Measurements from ENCODE around the gene BAIAP3. TPM values are rescaled to one million over a fixed set of nuclear protein-coding genes. Genes with fewer than 3 reads are reported as not detected.

BAIAP3 gene
- total and polyA plus RNA-seq, 2 of the 8 experiments (the other 6 are each of a cell fraction or from before 2014, with no cell fraction given), result 2.9 to 6.8 TPM

DNA sequence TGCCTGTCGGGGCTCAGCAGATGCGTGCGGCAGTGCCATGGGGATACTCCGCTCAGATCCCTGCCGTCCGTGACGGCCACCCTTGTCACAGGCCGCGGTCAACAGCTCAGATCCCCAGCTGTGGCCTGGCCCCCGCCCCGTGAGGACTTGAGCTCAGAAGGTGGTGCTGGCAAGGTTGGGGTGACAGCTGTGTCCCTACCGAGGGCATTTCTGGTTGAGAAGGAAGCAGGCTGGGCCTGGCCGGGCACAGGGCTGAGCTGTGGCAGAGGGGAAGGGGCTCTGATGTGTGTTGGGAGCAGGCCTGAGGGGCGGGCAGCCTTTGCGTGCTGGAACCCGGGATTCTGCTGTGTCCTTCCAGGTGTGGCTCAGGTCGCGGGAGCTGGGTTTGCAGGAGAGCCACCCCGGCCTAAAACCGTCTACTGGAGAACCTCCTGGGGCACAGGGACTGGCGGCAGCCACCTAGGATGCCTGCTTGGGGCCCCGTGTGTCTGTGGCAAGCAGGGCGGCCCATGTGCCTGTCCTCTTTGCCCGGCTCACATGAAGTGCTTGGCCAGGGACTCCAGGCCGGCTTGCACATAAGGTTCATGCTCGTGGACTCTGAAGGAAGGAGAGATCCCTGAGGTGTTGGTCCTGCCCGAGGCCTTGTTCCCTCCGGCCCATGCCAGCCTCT lies 18.9 kb upstream of the BAIAP3 start:
- Histone ChIP-seq H4K5ac (ENCODE audit: insufficient read length, low read depth, low read length) (no peak overlapping the region), H2BK120ac (replicated peaks; ENCODE audit: low read depth, low read length) (no peak overlapping the region), H2BK15ac (ENCODE audit: low read length) (no peak overlapping the region), H3K18ac (ENCODE audit: extremely low read depth, low read length) (no peak overlapping the region), H3K23me2 (ENCODE audit: low read depth, low read length) (peaks cover 12% of the 10 kb centered on the region), H4K91ac (replicated peaks; ENCODE audit: insufficient read length, low read length) (no peak overlapping the region), H4K20me1 (replicated peaks in 1 of 2; ENCODE audit: control insufficient read depth in 1 of 2, insufficient read depth in 2 of 2, low read length in 2 of 2) (peaks cover 60 to 70% of the 10 kb centered on the region in 2 experiments), H2BK5ac (ENCODE audit: low read depth, low read length) (no peak overlapping the region), H2AFZ (ENCODE audit: low read length) (no peak overlapping the region), H3K4ac (replicated peaks; ENCODE audit: insufficient read length, low read depth, low read length) (no peak overlapping the region), H3K79me2 (ENCODE audit: control insufficient read depth in 1 of 2, insufficient read depth in 2 of 2, low read length in 2 of 2) (peaks cover 36 to 76% of the 10 kb centered on the region in 2 experiments), H3K23ac (ENCODE audit: insufficient read length) (no peak overlapping the region), H3K27ac (ENCODE audit: low read depth, low read length) (no peak overlapping the region; the same call in 1 of the 2 replicates), H3K4me3 (ENCODE audit: extremely low read depth in 1 of 4, insufficient read depth in 2 of 4, low read depth in 3 of 4, low read length in 4 of 4) (no peak overlapping the region), H3K4me1 (replicated peaks in 1 of 4; ENCODE audit: control insufficient read depth in 3 of 4, insufficient read depth in 4 of 4, low read length in 3 of 4) (peaks cover 0 to 12% (median 5%) of the 10 kb centered on the region in 4 experiments; a peak in 5 of 7 replicates), H2BK12ac (ENCODE audit: low read depth, low read length) (no peak overlapping the region), H3K4me2 (ENCODE audit: insufficient read depth in 1 of 2, low read depth in 2 of 2, low read length in 2 of 2) (no peak overlapping the region), H4K8ac (ENCODE audit: extremely low read depth, insufficient read depth, low read length) (no peak overlapping the region), H3K79me1 (ENCODE audit: low read depth, low read length) (peaks cover 11% of the 10 kb centered on the region), H3K36me3 (ENCODE audit: control insufficient read depth in 2 of 4, insufficient read depth in 4 of 4, low read length in 3 of 4) (peaks cover 40 to 67% (median 54%) of the 10 kb centered on the region in 4 experiments), H3K56ac (replicated peaks; ENCODE audit: insufficient read length, low read depth, low read length) (no peak overlapping the region), H3K27me3 (replicated peaks in 1 of 4; ENCODE audit: control insufficient read depth in 3 of 4, extremely low read depth in 1 of 4, insufficient read depth in 3 of 4, low read length in 3 of 4) (no peaks in the 10 kb centered on the region), H3K9ac (replicated peaks in 1 of 4; ENCODE audit: extremely low read depth in 1 of 4, low read depth in 3 of 4, low read length in 3 of 4) (no peak overlapping the region), H3K9me3 (ENCODE audit: insufficient read depth in 2 of 2, low read depth in 1 of 2, low read length in 1 of 2) (no peaks in the 10 kb centered on the region), H2BK20ac (ENCODE audit: low read length) (no peak overlapping the region), H2AK5ac (ENCODE audit: low read depth, low read length) (no peak overlapping the region), H3K14ac (ENCODE audit: insufficient read length) (no peak overlapping the region)
- POLR2A ChIA-PET (ENCODE audit: partially characterized antibody), result interaction anchor here (0.9 to 11.4 kb wide), 4 partner anchors 11 to 49 kb away, joined by 3 to 106 read pairs (median 16); no protein-coding TSS in a partner anchor
- DNase-seq (ENCODE audit: low read depth in 1 of 2, low spot score in 2 of 2), result no peak
- FAIRE-seq, result no peak
- TF ChIP-seq SAP30 (IDR thresholded peaks at IDR 0.05; ENCODE audit: insufficient read depth, insufficient replicate concordance, low read length) (no peak), POLR2AphosphoS5 (IDR thresholded peaks at IDR 0.05; ENCODE audit: low read depth, low read length) (peak; percentile 24; the same call in 1 of the 2 replicates)
- WGBS, 2 experiments (ENCODE audit: extremely low coverage in 1 of 2, insufficient coverage in 1 of 2, insufficient read length in 1 of 2, insufficient replicate concordance in 2 of 2, low coverage in 1 of 2, low lambda C conversion rate in 2 of 2, missing lambda C conversion rate in 1 of 2), result 93% methylated on average over 25 of the region's 28 CpGs; no CpG with 5 or more reads in 1 of the 2 experiments
- CTCF ChIA-PET (ENCODE audit: partially characterized antibody), result interaction anchor here (0.8 to 1.2 kb wide), 3 partner anchors 16 to 127 kb away, joined by 3 to 4 read pairs (median 4); no protein-coding TSS in a partner anchor
